GM21360 (cell line): ENCODE measurements around the gene NDUFB5.

Source experiments
- ATAC-seq: cut with Tn5 transposase; IDR thresholded peaks from one replicate; pipeline ENCODE4 v1.9.1; 2021; ENCODE audit warnings: mild to moderate bottlenecking, moderate library complexity; ENCODE audit not compliant: unreplicated experiment

The NDUFB5 gene

DNA sequence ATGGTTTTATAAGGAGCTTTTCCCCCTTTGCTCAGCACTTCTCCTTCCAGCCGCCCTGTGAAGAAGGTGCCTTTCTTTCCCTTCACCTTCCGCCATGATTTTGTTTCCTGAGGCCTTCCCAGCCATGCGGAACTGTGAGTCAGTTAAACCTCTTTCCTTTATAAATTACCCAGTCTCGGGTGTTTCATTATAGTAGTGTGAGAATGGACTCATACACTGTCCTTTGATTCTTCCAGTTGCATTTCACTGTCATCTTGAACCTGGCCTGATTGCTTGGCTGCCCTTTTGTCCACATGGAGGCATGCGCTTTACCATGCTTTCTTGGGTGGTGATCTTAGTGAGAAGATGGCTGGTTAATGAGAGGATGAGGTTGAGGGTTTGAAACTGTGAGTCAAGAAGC lies 71.5 kb downstream of the NDUFB5 start:
- no peak for ATAC-seq
